Measurements from ENCODE around the gene SYDE2.

SYDE2 gene

DNA sequence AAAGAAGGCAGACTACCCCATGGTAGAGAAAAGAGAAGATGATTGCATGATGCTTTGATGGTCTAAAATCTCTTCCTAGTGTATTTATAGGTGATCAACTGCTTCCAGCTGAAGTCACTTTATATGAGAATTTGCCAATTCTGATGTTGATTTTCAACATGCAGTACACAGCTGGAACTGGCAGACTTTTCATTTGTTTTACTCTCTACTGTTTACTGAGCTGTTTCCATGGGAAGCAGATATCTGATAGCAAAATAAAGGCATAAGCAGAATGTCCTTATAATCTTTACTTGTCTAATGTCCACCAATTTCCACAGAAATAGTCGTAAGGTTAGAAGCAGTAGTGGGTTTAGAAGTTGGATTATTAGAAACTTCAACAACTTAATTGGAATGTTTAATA is 74.9 kb downstream of the SYDE2 start:
- no peak for DNase-seq

DNA sequence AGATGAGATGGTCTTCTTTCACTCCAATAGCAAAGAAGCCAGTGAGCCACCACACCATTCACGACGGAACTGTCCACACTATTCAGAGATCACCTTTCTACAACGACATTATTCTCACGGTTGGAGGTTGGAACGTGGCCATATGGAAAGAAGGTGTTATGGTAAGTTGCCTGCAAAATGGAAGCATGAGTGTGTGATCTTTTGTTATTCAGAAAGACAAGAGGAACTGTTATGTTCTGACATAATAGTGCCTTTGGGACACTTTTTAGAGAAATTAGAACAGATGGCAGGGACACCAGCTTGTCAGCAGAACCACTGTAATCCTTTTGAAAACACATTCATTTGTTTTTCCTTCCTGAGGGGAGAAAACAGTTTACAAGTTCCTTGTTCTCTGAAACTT is 76.7 kb downstream of the SYDE2 start:
- no peak for DNase-seq

DNA sequence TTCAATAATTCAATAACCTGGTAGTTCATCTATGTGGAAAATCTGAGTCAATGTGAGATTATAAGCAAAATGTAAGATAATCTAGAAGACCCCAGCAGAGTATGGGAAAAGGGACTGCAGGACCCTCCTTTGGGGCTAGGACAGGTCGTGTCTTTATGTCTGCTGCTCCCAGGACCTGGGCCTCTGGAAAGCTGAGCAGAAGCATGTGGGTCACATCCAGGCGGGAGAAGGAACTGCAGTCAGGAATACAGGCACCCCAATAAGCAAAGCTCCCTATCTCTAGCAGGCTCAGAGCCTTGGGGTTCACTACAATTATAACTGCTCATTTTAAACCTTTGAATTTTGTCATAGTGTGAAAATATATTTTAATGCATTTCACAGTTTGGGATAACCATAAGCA is 78.6 kb downstream of the SYDE2 start:
- no peak for DNase-seq

DNA sequence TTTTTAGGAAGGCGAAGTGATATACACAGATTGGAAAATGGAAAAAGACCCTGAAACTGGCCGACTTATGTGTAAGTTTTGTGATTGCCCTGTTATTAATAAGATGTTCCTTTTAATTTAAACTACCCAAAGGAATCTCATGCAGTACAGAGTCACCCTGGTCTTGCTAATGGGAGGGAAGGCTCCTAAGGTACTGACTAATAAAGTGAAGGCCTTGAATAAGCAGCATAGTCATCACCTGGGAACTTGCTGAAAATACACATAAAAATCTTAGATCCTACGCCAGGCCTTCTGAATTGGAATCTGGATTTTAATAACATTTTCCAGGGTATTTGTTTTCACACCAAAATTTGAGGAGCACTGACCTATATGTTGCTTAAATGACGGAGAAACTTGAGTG is 79.1 kb downstream of the SYDE2 start:
- DNase-seq: no peak

DNA sequence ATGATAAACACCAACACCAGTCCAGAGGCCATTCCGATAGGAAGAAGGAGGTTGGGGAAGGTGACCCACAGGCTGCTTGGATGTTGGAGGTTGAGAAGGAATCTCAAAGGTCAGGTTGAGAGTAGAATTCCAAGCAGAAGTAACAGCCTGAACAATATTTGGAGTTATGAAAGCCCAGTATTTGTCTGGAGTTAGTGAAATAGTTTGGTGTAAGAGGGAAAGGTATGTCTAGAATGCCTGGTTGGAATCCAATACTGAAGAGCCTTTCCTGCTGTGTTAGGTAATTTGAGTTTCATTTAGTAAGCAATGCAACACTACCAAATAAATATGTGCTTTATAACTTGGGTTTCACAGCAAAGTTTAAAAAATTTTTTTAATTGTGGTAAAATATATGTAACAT is 82.1 kb downstream of the SYDE2 start:
- DNase-seq: no peak

DNA sequence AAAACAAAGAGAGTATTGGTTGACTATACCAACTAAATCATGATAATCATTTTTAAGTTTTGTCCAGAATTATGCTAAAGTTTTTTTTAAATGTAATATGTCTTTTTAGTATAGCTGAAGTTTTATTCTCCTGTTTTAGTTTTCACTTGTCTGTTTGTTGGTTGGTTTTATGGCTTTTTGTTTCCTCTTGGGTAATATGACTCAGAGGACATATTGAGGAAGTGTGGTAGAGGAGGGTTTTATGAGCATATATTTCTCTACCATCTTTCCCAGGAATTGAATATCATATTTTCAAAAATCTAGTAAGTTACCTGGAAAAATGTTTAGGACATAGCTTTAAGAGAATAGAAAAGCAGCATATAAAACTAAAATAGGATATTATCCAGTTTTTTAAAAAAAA is 84.0 kb downstream of the SYDE2 start:
- no peak for DNase-seq

DNA sequence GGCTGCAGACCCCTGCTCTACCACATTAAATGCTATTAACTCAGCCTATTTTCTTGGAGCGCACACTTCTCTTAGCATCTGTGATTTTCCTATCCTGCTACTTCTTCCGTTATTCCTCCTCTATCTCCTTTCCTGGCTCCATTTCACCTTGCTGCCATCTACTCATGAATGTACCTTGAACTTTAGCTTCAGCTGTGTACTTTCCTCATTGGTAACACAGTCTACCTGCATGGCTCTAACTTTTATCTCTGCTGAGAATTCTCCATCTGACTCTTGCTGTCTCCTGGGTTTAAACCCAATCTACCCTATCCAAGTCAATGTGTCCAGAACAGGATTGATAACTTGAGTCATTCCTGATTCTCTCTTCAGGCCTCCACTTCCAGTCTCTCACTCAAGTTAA is 84.9 kb downstream of the SYDE2 start:
- DNase-seq: no peak

DNA sequence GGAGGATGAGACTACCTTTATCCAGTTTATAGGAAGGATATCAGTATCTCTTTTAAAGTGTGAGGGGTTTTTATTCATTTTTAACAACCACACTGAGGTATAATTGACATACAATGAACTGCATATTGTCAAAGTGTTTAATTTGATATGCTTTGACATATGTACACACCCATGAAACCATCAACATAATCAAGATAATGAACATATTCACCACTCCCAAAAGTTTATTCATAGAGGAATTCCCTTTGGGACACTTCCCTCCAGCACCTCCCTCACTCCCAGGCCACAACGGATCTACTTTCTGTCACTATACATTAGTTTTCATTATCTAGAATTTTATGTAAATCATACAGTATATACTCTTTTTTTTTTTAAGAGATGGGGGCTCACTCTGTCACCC is 89.1 kb downstream of the SYDE2 start:
- DNase-seq: no peak

DNA sequence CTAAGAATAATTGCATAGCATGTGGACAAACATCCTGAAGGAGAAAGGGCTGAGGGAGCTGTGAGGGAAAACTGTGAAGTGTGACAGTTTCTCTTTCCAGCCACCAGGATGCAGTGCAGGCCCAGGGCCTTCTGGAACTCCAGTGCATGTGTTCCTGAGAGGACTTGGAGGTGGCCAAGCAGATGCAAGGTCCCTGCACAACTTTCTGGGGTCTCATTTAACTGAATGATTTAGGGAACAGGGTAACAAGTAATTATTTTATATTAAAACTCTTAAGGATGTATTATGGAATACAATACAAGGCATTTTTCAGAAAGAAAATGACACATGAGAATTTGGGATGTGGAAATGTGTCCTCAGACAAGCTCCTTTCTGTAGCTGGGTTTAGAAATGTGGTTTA is 91.3 kb downstream of the SYDE2 start:
- peak in 16 of 58 donors; percentile 1 to 33 (median 8) for DNase-seq
